C4-2B (cell line): ENCODE measurements around the gene LHX3.

ENCODE experiments used
- CTCF ChIP-seq: fragments of 450-650 bp; conservative IDR thresholded peaks from 2 replicates; pipeline ENCODE4 v1.5.1; 2017; ENCODE audit warnings: mild to moderate bottlenecking
- ZFX ChIP-seq: fragments of 450-650 bp; IDR thresholded peaks from 2 replicates; pipeline ENCODE4 v1.6.1; 2017

GRCh38 chr9:136202454-136203407 is 2.2 kb downstream of the LHX3 start:
- TF ChIP-seq CTCF (no peak), ZFX (no peak)
